Small intestine (tissue), 7 donors: ENCODE results near the gene MYO16. TPM values are rescaled to one million over a fixed set of nuclear protein-coding genes. Genes with fewer than 3 reads are reported as not detected.

Source experiments
- DNase-seq, 2 donors: peaks; one replicate each; pipeline versions ENCODE4 v3.0.0 to v3.0.0-alpha.2; 2013
- FAIRE-seq: peaks from 2 replicates; lab custom pipeline; 2012; peaks lifted over from hg19 to GRCh38; lab: Jason Lieb, UNC
- H3K27ac ChIP-seq, 3 donors: one replicate each; pipeline ENCODE4 v1.5.1; 2013; ENCODE audit warnings: low read length in 2 of 3, mild to moderate bottlenecking in 2 of 3, control low read depth in 1 of 3, inconsistent platforms in 1 of 3, low read depth in 1 of 3, moderate library complexity in 1 of 3
- H3K27me3 ChIP-seq, 3 donors: one replicate each; pipeline ENCODE4 v1.6.1; 2013; ENCODE audit warnings: low read length in 3 of 3, inconsistent platforms in 1 of 3; ENCODE audit not compliant: control insufficient read depth in 3 of 3, insufficient read depth in 3 of 3
- H3K36me3 ChIP-seq, 3 donors: one replicate each; pipeline ENCODE4 v1.6.1; 2013; ENCODE audit warnings: low read length in 3 of 3, inconsistent platforms in 1 of 3, low read depth in 1 of 3, mild to moderate bottlenecking in 1 of 3, moderate library complexity in 1 of 3; ENCODE audit not compliant: control insufficient read depth in 3 of 3, insufficient read depth in 2 of 3
- H3K4me1 ChIP-seq, 3 donors: one replicate each; pipeline ENCODE4 v1.6.1; 2013; ENCODE audit warnings: low read length in 2 of 3, inconsistent platforms in 1 of 3, low read depth in 1 of 3, mild to moderate bottlenecking in 1 of 3, moderate library complexity in 1 of 3; ENCODE audit not compliant: control insufficient read depth in 3 of 3, insufficient read depth in 2 of 3
- H3K4me3 ChIP-seq, 3 donors: one replicate each; pipeline ENCODE4 v1.5.1; 2013; ENCODE audit warnings: low read length in 3 of 3, control low read depth in 1 of 3, inconsistent platforms in 1 of 3, low read depth in 1 of 3, mild to moderate bottlenecking in 1 of 3, moderate library complexity in 1 of 3
- H3K9me3 ChIP-seq, 2 donors: one replicate each; pipeline ENCODE4 v1.6.1; 2013; ENCODE audit warnings: low read depth in 1 of 2, low read length in 1 of 2; ENCODE audit not compliant: control insufficient read depth in 2 of 2, insufficient read depth in 1 of 2
- WGBS, 3 donors: extraction: QIAGEN DNeasy Blood & Tissue Kit; methylation state at CpG; one replicate each; pipeline ENCODE4 v1.1.7; 2013; 5-methylcytosine and 5-hydroxymethylcytosine counted together
- polyA plus RNA-seq, 4 donors: library from polyadenylated mRNA; stranded (reverse) in 3 of 4; unstranded in 1 of 4; fragments of 200-250 nt in 3 of 4; fragments of 120-200 nt in 1 of 4; gene quantifications; one replicate each; pipeline versions ENCODE4 v1.2.1 to v1.2.3, GENCODE V29; 2013
- donor health status: healthy with polysubstance abuse.
- donor health status: control.
- donor health status: control.
- donor health status: Bipolar disorder and iron deficiency.
- donor health status: healthy.

The MYO16 gene
- polyA plus RNA-seq, 4 donors, result 0.03 to 0.21 TPM; not detected in 2

DNA sequence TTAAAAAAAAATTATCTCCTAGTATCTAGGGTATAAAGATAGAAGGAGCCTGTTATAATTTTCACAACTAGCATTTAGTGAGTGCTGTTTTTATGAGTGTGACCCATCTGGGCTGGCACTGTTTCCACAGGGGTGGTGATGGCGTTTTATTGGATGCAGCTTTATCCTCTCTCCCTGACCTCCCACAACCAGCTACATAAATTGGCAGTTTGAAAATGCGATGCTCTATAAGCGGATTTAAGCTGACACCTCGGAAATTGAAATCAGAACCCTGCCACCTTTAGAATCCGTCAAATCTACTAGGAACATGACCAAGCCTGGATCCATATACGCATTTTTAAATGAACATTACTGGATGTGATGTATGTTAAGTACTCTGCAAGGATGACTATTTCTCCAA is 44.9 kb downstream of the MYO16 start:
- no peaks in the 10 kb centered on the region for H3K9me3 ChIP-seq
- 85 to 88% (median 85%) methylated on average over 6 of the region's 6 CpGs for WGBS, 3 donors
- H3K4me1 ChIP-seq, result no peaks in the 10 kb centered on the region
- DNase-seq (no peak), FAIRE-seq (no peak)
- no peaks in the 10 kb centered on the region for H3K36me3 ChIP-seq
- no peak overlapping the region for H3K4me3 ChIP-seq
- H3K27me3 ChIP-seq, result no peaks in the 10 kb centered on the region
- no peak overlapping the region for H3K27ac ChIP-seq

- Histone ChIP-seq H3K27me3 (no peaks in the 10 kb centered on the region), H3K4me3 (no peak overlapping the region), H3K27ac (no peak overlapping the region), H3K36me3 (no peaks in the 10 kb centered on the region), H3K9me3 (no peaks in the 10 kb centered on the region), H3K4me1 (no peaks in the 10 kb centered on the region)
- WGBS, 3 donors, result 78 to 83% (median 81%) methylated on average over 4 of the region's 4 CpGs
- DNase-seq (no peak), FAIRE-seq (no peak)
Measured at GRCh38 chr13:108674771-108675170, 45.4 kb downstream of the MYO16 start.

- no peaks in the 10 kb centered on the region for H3K4me1 ChIP-seq
- 50 to 66% (median 59%) methylated on average over 8 of the region's 8 CpGs for WGBS, 3 donors
- DNase-seq (no peak), FAIRE-seq (no peak)
- H3K36me3 ChIP-seq, result no peaks in the 10 kb centered on the region
- no peak overlapping the region for H3K27ac ChIP-seq
- H3K27me3 ChIP-seq, result no peaks in the 10 kb centered on the region
- H3K9me3 ChIP-seq, result no peaks in the 10 kb centered on the region
- no peak overlapping the region for H3K4me3 ChIP-seq
Measured at GRCh38 chr13:108676620-108677019, 47.2 kb downstream of the MYO16 start.

DNA sequence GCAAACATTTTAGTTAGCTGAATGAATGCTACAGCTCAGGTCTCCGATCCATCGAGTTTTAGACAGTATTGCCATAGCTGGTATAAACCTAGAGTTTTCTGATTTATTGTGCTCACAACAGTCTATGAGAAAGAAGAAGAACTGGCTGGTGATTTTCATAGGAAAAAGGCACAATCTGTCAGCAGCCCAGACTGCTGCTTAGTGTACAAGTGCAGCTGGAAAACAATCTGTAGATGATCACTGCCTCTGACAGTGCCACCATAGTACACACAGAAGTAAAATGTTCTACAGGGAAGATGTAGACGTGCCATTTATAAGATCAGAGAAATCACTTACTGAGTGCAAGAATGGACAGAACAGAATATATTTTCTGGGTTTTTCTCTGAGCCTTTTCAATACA is 48.4 kb downstream of the MYO16 start:
- DNase-seq (no peak), FAIRE-seq (no peak)
- Histone ChIP-seq H3K9me3 (no peaks in the 10 kb centered on the region), H3K4me3 (no peak overlapping the region), H3K27ac (no peak overlapping the region), H3K27me3 (no peaks in the 10 kb centered on the region), H3K4me1 (no peaks in the 10 kb centered on the region), H3K36me3 (no peaks in the 10 kb centered on the region)
- WGBS, 3 donors, result 76 to 91% (median 85%) methylated on average over 3 of the region's 3 CpGs

GRCh38 chr13:108680011-108680410 is 50.6 kb downstream of the MYO16 start:
- Histone ChIP-seq H3K36me3 (no peaks in the 10 kb centered on the region), H3K27ac (no peak overlapping the region), H3K9me3 (no peaks in the 10 kb centered on the region), H3K27me3 (no peaks in the 10 kb centered on the region), H3K4me1 (no peaks in the 10 kb centered on the region), H3K4me3 (no peak overlapping the region)
- no peak for FAIRE-seq
- DNase-seq, result no peak
- WGBS, 3 donors, result 61 to 88% (median 69%) methylated on average over 1 of the region's 1 CpG

DNA sequence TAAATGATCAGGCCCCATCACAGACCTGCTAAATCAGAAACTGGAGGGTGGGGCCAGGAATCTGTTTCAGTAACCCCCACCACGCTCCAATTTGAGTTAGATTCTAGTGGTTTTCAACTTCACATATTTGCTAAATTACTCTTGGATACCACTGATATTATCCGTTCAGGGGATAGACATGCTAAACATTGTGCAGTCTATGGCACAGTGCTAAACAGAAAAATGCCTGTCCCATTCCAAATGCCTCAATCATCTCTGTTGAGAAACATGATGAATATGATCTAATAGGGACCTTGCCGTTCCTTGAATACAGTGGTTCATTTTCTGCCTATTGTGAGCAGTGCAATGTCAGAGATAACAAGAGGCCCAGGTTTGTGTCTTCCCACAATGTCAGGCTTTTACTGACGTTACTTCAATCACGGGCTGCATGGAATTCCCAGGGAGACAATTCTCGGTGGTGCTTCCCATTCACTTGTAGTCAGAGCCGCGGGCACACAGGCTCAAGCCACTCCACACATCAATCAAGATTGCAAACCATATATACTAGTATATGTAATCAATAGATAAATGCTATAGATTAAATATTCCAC is 52.7 kb downstream of the MYO16 start:
- 59 to 79% (median 70%) methylated on average over 8 of the region's 8 CpGs for WGBS, 3 donors
- no peak for DNase-seq

DNA sequence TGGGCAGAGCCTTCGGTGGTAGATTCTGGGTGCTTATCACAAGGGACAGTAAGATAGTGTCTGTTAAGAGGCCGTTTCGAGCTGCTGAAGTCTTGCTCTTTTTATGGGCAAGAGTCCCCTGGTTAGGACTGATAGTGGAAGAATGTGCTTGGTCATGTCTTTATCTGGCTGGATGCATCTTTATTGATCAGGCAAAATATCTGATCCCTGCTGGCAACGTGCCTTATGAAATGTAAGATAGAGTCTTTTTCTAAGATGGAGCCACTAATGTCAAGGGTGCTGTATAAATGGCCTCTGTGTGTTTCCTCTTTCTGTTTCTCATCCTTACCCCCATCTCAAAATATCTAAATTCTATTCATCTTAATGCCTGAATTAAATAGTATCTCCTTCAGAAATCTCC is 53.3 kb downstream of the MYO16 start:
- Histone ChIP-seq H3K4me1 (no peaks in the 10 kb centered on the region), H3K9me3 (no peaks in the 10 kb centered on the region), H3K27ac (no peak overlapping the region), H3K36me3 (no peaks in the 10 kb centered on the region), H3K27me3 (no peaks in the 10 kb centered on the region), H3K4me3 (no peak overlapping the region)
- FAIRE-seq (no peak), DNase-seq (no peak)
- WGBS, 3 donors, result 61 to 65% (median 64%) methylated on average over 4 of the region's 4 CpGs

More for the DNA sequence above, 52.7 kb downstream of the MYO16 start:
- Histone ChIP-seq H3K4me1 (no peaks in the 10 kb centered on the region), H3K36me3 (no peaks in the 10 kb centered on the region), H3K27me3 (no peaks in the 10 kb centered on the region), H3K4me3 (no peak overlapping the region), H3K27ac (no peak overlapping the region), H3K9me3 (no peaks in the 10 kb centered on the region)
- FAIRE-seq, result no peak

DNA sequence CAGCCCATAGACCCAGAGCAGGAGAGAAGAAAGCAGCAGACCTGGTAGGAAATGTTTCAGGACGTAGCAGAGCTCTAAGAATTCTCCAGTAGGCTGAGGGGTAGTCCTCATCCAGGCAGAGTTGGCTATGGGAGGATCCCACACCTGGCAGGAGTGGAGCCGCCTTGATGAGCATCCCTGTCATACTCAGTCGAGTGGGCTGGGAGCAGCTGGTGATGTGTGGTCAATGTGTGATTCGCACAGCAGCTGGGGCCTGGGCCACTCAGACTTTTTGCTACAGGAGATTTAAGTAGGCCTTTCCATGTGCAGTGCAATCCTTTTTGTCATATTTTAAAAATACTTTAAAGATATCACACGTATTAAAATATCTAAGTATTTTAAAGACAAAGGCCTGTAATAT is 56.6 kb downstream of the MYO16 start:
- H3K27me3 ChIP-seq, result no peaks in the 10 kb centered on the region
- FAIRE-seq, result no peak

GRCh38 chr13:108690726-108691125 is 61.3 kb downstream of the MYO16 start:
- no peaks in the 10 kb centered on the region for H3K27me3 ChIP-seq
- H3K9me3 ChIP-seq, result no peaks in the 10 kb centered on the region
- no peak overlapping the region for H3K4me3 ChIP-seq
- WGBS, 3 donors, result 79 to 92% (median 90%) methylated on average over 1 of the region's 1 CpG
- DNase-seq (no peak), FAIRE-seq (no peak)
- H3K27ac ChIP-seq, result no peak overlapping the region
- H3K36me3 ChIP-seq, result no peaks in the 10 kb centered on the region
- H3K4me1 ChIP-seq, result no peaks in the 10 kb centered on the region

More for the DNA sequence above, 56.6 kb downstream of the MYO16 start:
- no peak for DNase-seq
- H3K36me3 ChIP-seq, result no peaks in the 10 kb centered on the region
- H3K4me1 ChIP-seq, result no peaks in the 10 kb centered on the region
- no peak overlapping the region for H3K27ac ChIP-seq
- no peaks in the 10 kb centered on the region for H3K9me3 ChIP-seq
- WGBS, 3 donors, result 76 to 82% (median 79%) methylated on average over 5 of the region's 5 CpGs
- no peak overlapping the region for H3K4me3 ChIP-seq
